HEK293 (cell line): ENCODE data around the gene RRBP1.

ENCODE experiments used
- KLF16 ChIP-seq: fragments of 450-650 bp; formaldehyde crosslinking; IDR thresholded peaks from 2 replicates; pipeline ENCODE4 v1.5.1; 2017; ENCODE audit warnings: missing biosample characterization, missing genetic modification characterization
- YY1 ChIP-seq: fragments of 450-650 bp; formaldehyde crosslinking; IDR thresholded peaks from 2 replicates; pipeline ENCODE4 v1.5.1; 2018; ENCODE audit warnings: missing biosample characterization, missing genetic modification characterization
- ZBTB17 ChIP-seq: fragments of 450-650 bp; formaldehyde crosslinking; IDR thresholded peaks from 2 replicates; pipeline ENCODE4 v1.5.1; 2016; ENCODE audit warnings: missing biosample characterization, missing genetic modification characterization
- ZBTB8A ChIP-seq: fragments of 450-650 bp; formaldehyde crosslinking; IDR thresholded peaks from 2 replicates; pipeline ENCODE4 v1.5.1; 2016; ENCODE audit warnings: missing biosample characterization, missing genetic modification characterization
- ZFHX2 ChIP-seq: fragments of 450-650 bp; formaldehyde crosslinking; conservative IDR thresholded peaks from 2 replicates; pipeline ENCODE4 v1.5.1; 2016; ENCODE audit warnings: missing biosample characterization, missing genetic modification characterization
- ZNF175 ChIP-seq: fragments of 450-650 bp; formaldehyde crosslinking; IDR thresholded peaks from 2 replicates; pipeline ENCODE4 v1.5.1; 2016; ENCODE audit warnings: missing biosample characterization, missing genetic modification characterization
- ZNF274 ChIP-seq, 2 experiments: fragments of 200-500 bp in 1 of 2; fragments of 450-650 bp in 1 of 2; sonication (Bioruptor generic) in 1 of 2; formaldehyde crosslinking in 1 of 2; IDR thresholded peaks; 2 replicates each; pipeline versions ENCODE4 v1.5.1 to v1.6.1; 2014 to 2016; ENCODE audit warnings: borderline replicate concordance in 1 of 2, inconsistent platforms in 1 of 2, low read length in 1 of 2, missing biosample characterization in 1 of 2, missing genetic modification characterization in 1 of 2
- ZNF423 ChIP-seq: fragments of 450-650 bp; formaldehyde crosslinking; IDR thresholded peaks from 2 replicates; pipeline ENCODE4 v1.5.1; 2016; ENCODE audit warnings: missing biosample characterization, missing genetic modification characterization
- ZXDB ChIP-seq: fragments of 450-650 bp; formaldehyde crosslinking; IDR thresholded peaks from 2 replicates; pipeline ENCODE4 v1.5.1; 2016; ENCODE audit warnings: missing biosample characterization, missing genetic modification characterization
- TF ChIP-seq, protein P1 (sequence below): fragments of 450-650 bp; formaldehyde crosslinking; IDR thresholded peaks from 2 replicates; pipeline ENCODE4 v1.5.1; 2016; ENCODE audit warnings: missing biosample characterization, missing genetic modification characterization
- TF ChIP-seq, protein P2 (sequence below): fragments of 450-650 bp; IDR thresholded peaks from 2 replicates; pipeline ENCODE4 v1.5.1; 2018; ENCODE audit warnings: missing biosample characterization, missing genetic modification characterization
- TF ChIP-seq, protein P3 (sequence below): fragments of 450-650 bp; formaldehyde crosslinking; IDR thresholded peaks from 2 replicates; pipeline ENCODE4 v1.5.1; 2016; ENCODE audit warnings: missing biosample characterization, missing genetic modification characterization

DNA sequence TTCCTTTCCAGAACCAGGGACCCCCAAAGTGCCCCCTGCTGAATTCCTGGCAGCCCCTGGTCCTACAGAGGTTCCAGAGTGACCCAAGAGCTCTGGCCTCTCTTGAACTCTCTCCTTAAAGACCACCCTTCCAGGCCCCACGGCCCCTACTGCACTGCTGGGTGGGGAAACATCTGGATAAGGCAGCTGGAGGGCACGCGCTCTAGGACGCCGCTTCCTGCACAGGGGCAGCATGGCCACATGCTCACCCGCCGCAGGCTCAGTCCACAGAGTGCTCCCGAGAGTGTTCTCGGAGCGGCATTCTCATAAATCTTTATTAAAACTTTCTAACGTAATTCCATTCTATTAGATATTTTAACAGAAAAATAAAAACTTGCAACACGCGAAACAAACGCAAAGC lies 37.0 kb downstream of the RRBP1 start:
- TF ChIP-seq, protein P1, sequence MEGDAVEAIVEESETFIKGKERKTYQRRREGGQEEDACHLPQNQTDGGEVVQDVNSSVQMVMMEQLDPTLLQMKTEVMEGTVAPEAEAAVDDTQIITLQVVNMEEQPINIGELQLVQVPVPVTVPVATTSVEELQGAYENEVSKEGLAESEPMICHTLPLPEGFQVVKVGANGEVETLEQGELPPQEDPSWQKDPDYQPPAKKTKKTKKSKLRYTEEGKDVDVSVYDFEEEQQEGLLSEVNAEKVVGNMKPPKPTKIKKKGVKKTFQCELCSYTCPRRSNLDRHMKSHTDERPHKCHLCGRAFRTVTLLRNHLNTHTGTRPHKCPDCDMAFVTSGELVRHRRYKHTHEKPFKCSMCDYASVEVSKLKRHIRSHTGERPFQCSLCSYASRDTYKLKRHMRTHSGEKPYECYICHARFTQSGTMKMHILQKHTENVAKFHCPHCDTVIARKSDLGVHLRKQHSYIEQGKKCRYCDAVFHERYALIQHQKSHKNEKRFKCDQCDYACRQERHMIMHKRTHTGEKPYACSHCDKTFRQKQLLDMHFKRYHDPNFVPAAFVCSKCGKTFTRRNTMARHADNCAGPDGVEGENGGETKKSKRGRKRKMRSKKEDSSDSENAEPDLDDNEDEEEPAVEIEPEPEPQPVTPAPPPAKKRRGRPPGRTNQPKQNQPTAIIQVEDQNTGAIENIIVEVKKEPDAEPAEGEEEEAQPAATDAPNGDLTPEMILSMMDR (tag by site-specific recombination): no peak
- no peak for TF ChIP-seq ZBTB8A (tag by site-specific recombination)
- no peak for TF ChIP-seq ZBTB17
- no peak for TF ChIP-seq ZNF423 (tag by site-specific recombination)
- TF ChIP-seq ZXDB (tag by site-specific recombination): no peak
- TF ChIP-seq, protein P2, sequence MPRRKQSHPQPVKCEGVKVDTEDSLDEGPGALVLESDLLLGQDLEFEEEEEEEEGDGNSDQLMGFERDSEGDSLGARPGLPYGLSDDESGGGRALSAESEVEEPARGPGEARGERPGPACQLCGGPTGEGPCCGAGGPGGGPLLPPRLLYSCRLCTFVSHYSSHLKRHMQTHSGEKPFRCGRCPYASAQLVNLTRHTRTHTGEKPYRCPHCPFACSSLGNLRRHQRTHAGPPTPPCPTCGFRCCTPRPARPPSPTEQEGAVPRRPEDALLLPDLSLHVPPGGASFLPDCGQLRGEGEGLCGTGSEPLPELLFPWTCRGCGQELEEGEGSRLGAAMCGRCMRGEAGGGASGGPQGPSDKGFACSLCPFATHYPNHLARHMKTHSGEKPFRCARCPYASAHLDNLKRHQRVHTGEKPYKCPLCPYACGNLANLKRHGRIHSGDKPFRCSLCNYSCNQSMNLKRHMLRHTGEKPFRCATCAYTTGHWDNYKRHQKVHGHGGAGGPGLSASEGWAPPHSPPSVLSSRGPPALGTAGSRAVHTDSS (tag by site-specific recombination): no peak
- no peak for TF ChIP-seq ZFHX2 (tag by site-specific recombination)
- no peak for TF ChIP-seq YY1 (tag by site-specific recombination)
- TF ChIP-seq, protein P3, sequence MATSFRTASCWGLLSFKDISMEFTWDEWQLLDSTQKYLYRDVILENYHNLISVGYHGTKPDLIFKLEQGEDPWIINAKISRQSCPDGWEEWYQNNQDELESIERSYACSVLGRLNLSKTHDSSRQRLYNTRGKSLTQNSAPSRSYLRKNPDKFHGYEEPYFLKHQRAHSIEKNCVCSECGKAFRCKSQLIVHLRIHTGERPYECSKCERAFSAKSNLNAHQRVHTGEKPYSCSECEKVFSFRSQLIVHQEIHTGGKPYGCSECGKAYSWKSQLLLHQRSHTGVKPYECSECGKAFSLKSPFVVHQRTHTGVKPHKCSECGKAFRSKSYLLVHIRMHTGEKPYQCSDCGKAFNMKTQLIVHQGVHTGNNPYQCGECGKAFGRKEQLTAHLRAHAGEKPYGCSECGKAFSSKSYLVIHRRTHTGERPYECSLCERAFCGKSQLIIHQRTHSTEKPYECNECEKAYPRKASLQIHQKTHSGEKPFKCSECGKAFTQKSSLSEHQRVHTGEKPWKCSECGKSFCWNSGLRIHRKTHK (tag by site-specific recombination): no peak
- no peak for TF ChIP-seq ZNF175 (tag by site-specific recombination)
- TF ChIP-seq ZNF274 (IDR thresholded peaks at IDR 0.05; ENCODE audit: low read length): no peak
- TF ChIP-seq ZNF274 (tag by site-specific recombination; IDR thresholded peaks at IDR 0.05; ENCODE audit: borderline replicate concordance): no peak
- TF ChIP-seq KLF16 (tag by site-specific recombination): no peak
